IMR-90 (cell line): Measurements from ENCODE around the gene TRDN. TPM values are rescaled to one million over a fixed set of nuclear protein-coding genes. Genes with fewer than 3 reads are reported as not detected.

Experiments
- ATAC-seq: fragments of 200-7000 bp; cut with Tn5 transposase; 2 replicates; pipeline ENCODE4 v1.9.1; 2020; ENCODE audit warnings: low read depth, mild to moderate bottlenecking, moderate library complexity
- BruUV-seq: library from RNA; stranded (reverse); fragments of 400-500 nt; replicated peaks from 2 replicates; lab custom pipeline; 2021; lab: Mats Ljungman, UMichigan
- CTCF ChIA-PET: fragments of 300-600 bp; formaldehyde crosslinking; extraction: SDS; loops from one replicate; lab custom pipeline; 2021; ENCODE audit warnings: antibody characterized with exemption; lab: Yijun Ruan, JAX
- POLR2A ChIA-PET: fragments of 300-600 bp; sonication (Branson Sonifier 250); formaldehyde crosslinking; loops from one replicate; lab custom pipeline; 2022; ENCODE audit warnings: antibody characterized with exemption; ENCODE audit not compliant: unreplicated experiment; lab: Charles Lee
- DNase-seq: peaks from one replicate; pipeline ENCODE4 v3.0.0; 2013
- H2AFZ ChIP-seq: replicated peaks from 2 replicates; pipeline ENCODE3; 2013; ENCODE audit warnings: low read length, mild to moderate bottlenecking; ENCODE audit not compliant: poor library complexity
- H2AK5ac ChIP-seq: 2 replicates; pipeline ENCODE4 v1.6.1; 2013; ENCODE audit warnings: low read depth, low read length, inconsistent platforms
- H2AK9ac ChIP-seq: replicated peaks from 2 replicates; pipeline ENCODE3; 2013; ENCODE audit warnings: mild to moderate bottlenecking, low read depth, low read length, moderate library complexity; ENCODE audit not compliant: poor library complexity
- H2BK120ac ChIP-seq: 2 replicates; pipeline ENCODE4 v1.6.1; 2013; ENCODE audit warnings: low read depth, low read length, inconsistent platforms
- H2BK15ac ChIP-seq: 3 replicates; pipeline ENCODE4 v1.6.1; 2013; ENCODE audit warnings: low read depth, low read length, inconsistent platforms
- H2BK20ac ChIP-seq: 2 replicates; pipeline ENCODE4 v1.6.1; 2013; ENCODE audit warnings: low read depth, mild to moderate bottlenecking, inconsistent platforms, low read length, moderate library complexity
- H2BK5ac ChIP-seq: 2 replicates; pipeline ENCODE4 v1.6.1; 2013; ENCODE audit warnings: mild to moderate bottlenecking, low read depth, low read length, inconsistent platforms; ENCODE audit not compliant: poor library complexity, severe bottlenecking
- H3K14ac ChIP-seq: replicated peaks from 2 replicates; pipeline ENCODE4 v1.6.1; 2013; ENCODE audit warnings: low read depth, low read length, inconsistent platforms
- H3K18ac ChIP-seq: 2 replicates; pipeline ENCODE4 v1.6.1; 2013; ENCODE audit warnings: low read depth, low read length, control low read depth
- H3K23ac ChIP-seq: 2 replicates; pipeline ENCODE4 v1.6.1; 2013; ENCODE audit warnings: low read depth, low read length, inconsistent platforms
- H3K27ac ChIP-seq: 2 replicates; pipeline ENCODE4 v1.5.1; 2013; ENCODE audit warnings: mild to moderate bottlenecking, control low read depth, low read length; ENCODE audit not compliant: insufficient read depth
- H3K27me3 ChIP-seq: 2 replicates; pipeline ENCODE4 v1.6.1; 2013; ENCODE audit warnings: low read length; ENCODE audit not compliant: control insufficient read depth, insufficient read depth
- H3K36me3 ChIP-seq: 2 replicates; pipeline ENCODE4 v1.6.1; 2013; ENCODE audit warnings: low read length, mixed read lengths; ENCODE audit not compliant: control insufficient read depth, insufficient read depth
- H3K4ac ChIP-seq: 2 replicates; pipeline ENCODE4 v1.6.1; 2013; ENCODE audit warnings: low read depth, low read length, inconsistent platforms
- H3K4me1 ChIP-seq: 2 replicates; pipeline ENCODE4 v1.6.1; 2013; ENCODE audit warnings: low read length, mixed read lengths; ENCODE audit not compliant: control insufficient read depth, insufficient read depth
- H3K4me2 ChIP-seq: 2 replicates; pipeline ENCODE4 v1.6.1; 2013; ENCODE audit warnings: low read depth, mild to moderate bottlenecking, control low read depth, low read length, moderate library complexity
- H3K4me3 ChIP-seq: 2 replicates; pipeline ENCODE4 v1.5.1; 2013; ENCODE audit warnings: low read depth, mild to moderate bottlenecking, control low read depth, low read length, moderate library complexity; ENCODE audit not compliant: insufficient read depth
- H3K56ac ChIP-seq: 2 replicates; pipeline ENCODE4 v1.6.1; 2013; ENCODE audit warnings: low read length, inconsistent platforms; ENCODE audit not compliant: insufficient read depth; ENCODE audit errors: extremely low read depth
- H3K79me1 ChIP-seq, 2 experiments: 2 replicates each; pipeline ENCODE4 v1.6.1; 2013; ENCODE audit warnings: low read length in 2 of 2, inconsistent platforms in 1 of 2, low read depth in 1 of 2
- H3K9ac ChIP-seq: 2 replicates; pipeline ENCODE4 v1.6.1; 2013; ENCODE audit warnings: low read depth, low read length, control low read depth
- H3K9me1 ChIP-seq: 2 replicates; pipeline ENCODE4 v1.6.1; 2013; ENCODE audit warnings: low read length, inconsistent platforms; ENCODE audit not compliant: insufficient read depth
- H3K9me3 ChIP-seq: 2 replicates; pipeline ENCODE4 v1.6.1; 2013; ENCODE audit warnings: low read length; ENCODE audit not compliant: control insufficient read depth, insufficient read depth
- H4K20me1 ChIP-seq: 2 replicates; pipeline ENCODE4 v1.6.1; 2013; ENCODE audit warnings: low read length, inconsistent platforms; ENCODE audit not compliant: insufficient read depth
- H4K5ac ChIP-seq: 2 replicates; pipeline ENCODE4 v1.6.1; 2013; ENCODE audit warnings: mild to moderate bottlenecking, low read depth, low read length, control low read depth
- H4K8ac ChIP-seq, 2 experiments: 2 replicates each; pipeline ENCODE4 v1.6.1; 2013; ENCODE audit warnings: low read depth in 2 of 2, low read length in 2 of 2, control low read depth in 1 of 2, inconsistent platforms in 1 of 2
- H4K91ac ChIP-seq: 2 replicates; pipeline ENCODE4 v1.6.1; 2013; ENCODE audit warnings: low read depth, low read length, inconsistent platforms; ENCODE audit not compliant: insufficient read depth
- BHLHE40 ChIP-seq: fragments of 150-350 bp; IDR thresholded peaks from 2 replicates; pipeline ENCODE4 v1.6.1; 2016; ENCODE audit warnings: mild to moderate bottlenecking, low read depth, low read length
- CHD1 ChIP-seq: IDR thresholded peaks from 2 replicates; pipeline ENCODE4 v1.6.1; 2012; ENCODE audit warnings: low read depth, low read length, improper control_type of control experiment
- ELK1 ChIP-seq: fragments of 150-350 bp; IDR thresholded peaks from 2 replicates; pipeline ENCODE4 v1.6.1; 2016; ENCODE audit warnings: low read depth, mild to moderate bottlenecking, low read length, moderate library complexity, borderline replicate concordance
- FOS ChIP-seq: fragments of 150-350 bp; IDR thresholded peaks from 2 replicates; pipeline ENCODE4 v1.6.1; 2016; ENCODE audit warnings: low read depth, low read length
- MAZ ChIP-seq: IDR thresholded peaks from 2 replicates; pipeline ENCODE4 v1.6.1; 2012; ENCODE audit warnings: low read depth, mild to moderate bottlenecking, low read length, improper control_type of control experiment, moderate library complexity, borderline replicate concordance
- POLR2A ChIP-seq: IDR thresholded peaks from 2 replicates; pipeline ENCODE4 v1.6.1; 2012; ENCODE audit warnings: mild to moderate bottlenecking, low read depth, low read length
- RFX5 ChIP-seq: IDR thresholded peaks from 2 replicates; pipeline ENCODE4 v1.8.0; 2012; ENCODE audit warnings: low read depth, mild to moderate bottlenecking, low read length, moderate library complexity
- SMC3 ChIP-seq: fragments of 150-350 bp; IDR thresholded peaks from 2 replicates; pipeline ENCODE4 v1.6.1; 2016; ENCODE audit warnings: low read depth, mild to moderate bottlenecking, antibody characterized with exemption, low read length, moderate library complexity
- USF2 ChIP-seq: fragments of 150-350 bp; IDR thresholded peaks from 2 replicates; pipeline ENCODE4 v1.6.1; 2017; ENCODE audit warnings: mild to moderate bottlenecking, antibody characterized with exemption, low read length, low read depth
- WGBS, 2 experiments: methylation state at CpG; one replicate each; pipeline versions ENCODE4 v1.1.5 to v1.1.7; 2013; ENCODE audit warnings: missing lambda C conversion rate in 2 of 2; ENCODE audit not compliant: insufficient read length in 1 of 2; ENCODE audit errors: extremely low coverage in 2 of 2; 5-methylcytosine and 5-hydroxymethylcytosine counted together
- dilution Hi-C: fragments of 300-500 bp; cut with HindIII; formaldehyde crosslinking; loops from one replicate; pipeline ENCODE4 v1.14.3; 2018; ENCODE audit warnings: low sequenced_read_pairs; ENCODE audit not compliant: unreplicated experiment
- in situ Hi-C: fragments of 300-500 bp; cut with MboI; formaldehyde crosslinking; loops from 3 replicates; pipeline ENCODE4 v1.14.3; 2019; ENCODE audit warnings: low sequenced_read_pairs, inconsistent platforms, mixed read lengths
- intact Hi-C: fragments of 100-400 bp; cut with micrococcal nuclease; formaldehyde crosslinking; loops from 2 replicates; pipeline ENCODE4 v1.10.0; 2022
- polyA plus RNA-seq, 3 experiments: library from polyadenylated mRNA; depleted of rRNA; stranded (reverse); fragments of >200 nt; gene quantifications; 2 replicates each; pipeline ENCODE4 v1.2.3, GENCODE V29; 2012; ENCODE audit warnings: low replicate concordance in 1 of 3
- total RNA-seq: library from RNA; depleted of rRNA; stranded (reverse); fragments of >200 nt; gene quantifications from 2 replicates; pipeline ENCODE4 v1.2.3, GENCODE V29; 2012

The TRDN gene
- total and polyA plus RNA-seq, 2 of the 4 experiments (the other 2 are of a cell fraction): not detected

- H3K56ac ChIP-seq: no peak overlapping the region
- no peak overlapping the region for H2BK120ac ChIP-seq
- H3K9ac ChIP-seq: no peak overlapping the region
- H2AK5ac ChIP-seq: no peak overlapping the region
- TF ChIP-seq FOS (no peak), SMC3 (no peak), CHD1 (no peak), POLR2A (no peak), BHLHE40 (no peak), USF2 (no peak), ELK1 (no peak), MAZ (no peak), RFX5 (no peak)
- WGBS, 2 experiments: no CpG with 5 or more reads among the region's 1 CpG
- in situ Hi-C loops: no loop called here
- H3K4me2 ChIP-seq: no peak overlapping the region
- no peaks in the 10 kb centered on the region for H3K36me3 ChIP-seq
- no peak overlapping the region for H4K5ac ChIP-seq
- no peaks in the 10 kb centered on the region for H3K27me3 ChIP-seq
- H3K18ac ChIP-seq: no peak overlapping the region
- H2BK15ac ChIP-seq: no peak overlapping the region
- no peaks in the 10 kb centered on the region for H3K4me1 ChIP-seq
- H3K27ac ChIP-seq: no peak overlapping the region
- ChIA-PET POLR2A (no interaction called here), CTCF (no interaction called here)
- H4K20me1 ChIP-seq: no peaks in the 10 kb centered on the region
- H2BK20ac ChIP-seq: no peak overlapping the region
- ATAC-seq (no peak), DNase-seq (no peak)
- no peak overlapping the region for H2AK9ac ChIP-seq
- no peak overlapping the region for H2AFZ ChIP-seq
- H3K9me3 ChIP-seq: no peaks in the 10 kb centered on the region; the same call in 1 of the 2 replicates
- no peak overlapping the region for H3K23ac ChIP-seq
- intact Hi-C loops: no loop called here
- no peak overlapping the region for H4K91ac ChIP-seq
- H3K4ac ChIP-seq: no peak overlapping the region
- H2BK5ac ChIP-seq: no peak overlapping the region
- H3K14ac ChIP-seq: no peak overlapping the region
- no peak overlapping the region for H4K8ac ChIP-seq
- H3K79me1 ChIP-seq: no peaks in the 10 kb centered on the region
- no TSS peak for BruUV-seq
- no peak overlapping the region for H3K4me3 ChIP-seq
- H3K9me1 ChIP-seq: no peaks in the 10 kb centered on the region
- dilution Hi-C loops: no loop called here
Observed at GRCh38 chr6:123622780-123623179, 14.0 kb downstream of the TRDN start.
